ENCODE data around the gene NPAS2. TPM values are rescaled to one million over a fixed set of nuclear protein-coding genes. Genes with fewer than 3 reads are reported as not detected.

NPAS2 gene
- polyA plus RNA-seq, 1 donor: 20.4 TPM

- Histone ChIP-seq H3K4me1 (ENCODE audit: control insufficient read depth, insufficient read depth, low read length) (no peaks in the 10 kb centered on the region), H3K36me3 (ENCODE audit: control insufficient read depth, insufficient read depth, low read length) (peaks cover 34% of the 10 kb centered on the region), H3K27ac (ENCODE audit: low read length) (no peak overlapping the region), H3K4me3 (ENCODE audit: low read length) (no peak overlapping the region), H3K27me3 (ENCODE audit: control insufficient read depth, insufficient read depth, low read length) (no peaks in the 10 kb centered on the region), H3K9me3 (ENCODE audit: control insufficient read depth, low read depth, low read length) (no peaks in the 10 kb centered on the region)
- no CpG with 5 or more reads among the region's 14 CpGs for WGBS (ENCODE audit: insufficient coverage, low lambda C conversion rate)
- DNase-seq: peak in 1 of 2 donors; percentile 14
Measured at GRCh38 chr2:100940766-100941645, 121.1 kb downstream of the NPAS2 start.

DNA sequence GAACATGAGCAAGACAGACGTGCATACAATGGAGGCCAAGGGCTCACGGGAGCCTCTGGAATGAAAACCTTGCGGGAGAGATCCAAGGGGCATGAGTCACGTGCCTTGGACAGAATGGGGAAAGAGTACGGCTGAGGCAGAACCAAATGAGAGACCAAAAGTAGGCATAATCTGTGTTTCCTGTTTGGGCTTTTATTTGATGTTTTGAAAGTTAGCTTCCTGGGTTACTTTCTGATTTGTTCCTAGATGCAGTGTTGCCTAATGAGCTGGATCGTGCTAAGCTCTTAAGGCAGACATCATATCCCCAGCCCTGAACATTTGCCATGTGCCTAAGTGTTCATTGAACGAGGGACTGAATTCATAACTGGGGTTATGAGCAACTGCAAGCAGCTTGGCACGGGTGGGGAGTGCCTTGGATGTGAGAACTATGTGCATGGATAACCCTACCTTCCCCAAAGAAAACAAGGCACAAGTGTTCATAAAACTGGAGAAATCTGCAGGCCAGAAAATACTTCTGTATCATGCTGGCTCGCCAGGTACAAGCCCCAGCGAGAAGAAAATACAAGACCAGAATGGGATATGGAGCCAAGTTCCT is 121.8 kb downstream of the NPAS2 start:
- H3K4me1 ChIP-seq (ENCODE audit: control insufficient read depth, insufficient read depth, low read length): no peaks in the 10 kb centered on the region
- H3K27me3 ChIP-seq (ENCODE audit: control insufficient read depth, insufficient read depth, low read length): no peaks in the 10 kb centered on the region
- no peak overlapping the region for H3K4me3 ChIP-seq (ENCODE audit: low read length)
- no peak for DNase-seq
- peaks cover 34% of the 10 kb centered on the region for H3K36me3 ChIP-seq (ENCODE audit: control insufficient read depth, insufficient read depth, low read length)
- H3K27ac ChIP-seq (ENCODE audit: low read length): no peak overlapping the region
- H3K9me3 ChIP-seq (ENCODE audit: control insufficient read depth, low read depth, low read length): no peaks in the 10 kb centered on the region
- 100% methylated on average over 4 of the region's 10 CpGs for WGBS (ENCODE audit: insufficient coverage, low lambda C conversion rate)

DNA sequence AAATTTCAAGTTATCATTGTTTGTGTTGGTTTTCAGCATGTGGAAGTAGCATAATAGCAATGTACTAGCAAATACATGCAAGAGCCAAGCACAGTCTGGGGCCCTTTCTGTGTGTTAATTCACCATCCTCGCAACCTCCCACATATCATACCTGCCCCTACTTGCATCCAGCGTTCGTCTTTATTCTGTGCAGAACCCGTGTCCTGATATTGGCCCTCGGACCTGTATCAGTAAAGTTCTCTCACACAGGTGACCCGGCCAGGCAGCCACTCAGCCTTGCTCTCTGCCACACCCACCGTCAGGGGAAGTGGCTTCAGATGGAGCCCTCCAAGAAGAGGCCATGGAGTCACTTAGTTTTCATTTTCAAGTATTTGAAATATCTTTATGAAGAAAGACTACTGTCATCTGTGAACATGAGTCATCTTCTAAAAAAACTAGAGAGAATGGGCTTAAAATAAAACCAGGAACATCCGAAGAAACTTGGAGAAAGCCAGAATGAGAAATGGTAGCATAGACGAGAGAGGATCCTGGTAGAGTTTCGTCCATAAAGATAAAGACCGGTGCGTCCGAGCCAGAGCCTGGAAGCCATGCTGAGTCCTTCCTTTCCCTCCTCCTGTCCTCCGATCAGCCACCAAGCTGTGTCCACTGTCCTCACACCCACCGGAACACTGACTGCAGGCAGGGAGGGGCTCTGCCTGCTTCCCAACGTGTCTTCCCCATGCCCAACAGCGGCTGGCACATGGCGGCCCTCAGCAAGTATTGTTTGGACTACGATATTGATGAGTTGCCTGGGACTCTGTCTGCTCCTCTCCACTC is 124.9 kb downstream of the NPAS2 start:
- H3K4me1 ChIP-seq (ENCODE audit: control insufficient read depth, insufficient read depth, low read length): no peaks in the 10 kb centered on the region
- H3K27me3 ChIP-seq (ENCODE audit: control insufficient read depth, insufficient read depth, low read length): no peaks in the 10 kb centered on the region
- peaks cover 22% of the 10 kb centered on the region for H3K36me3 ChIP-seq (ENCODE audit: control insufficient read depth, insufficient read depth, low read length)
- H3K4me3 ChIP-seq (ENCODE audit: low read length): no peak overlapping the region
- DNase-seq: no peak
- no peaks in the 10 kb centered on the region for H3K9me3 ChIP-seq (ENCODE audit: control insufficient read depth, low read depth, low read length)
- no peak overlapping the region for H3K27ac ChIP-seq (ENCODE audit: low read length)
- WGBS (ENCODE audit: insufficient coverage, low lambda C conversion rate): 100% methylated on average over 3 of the region's 19 CpGs

- Histone ChIP-seq H3K27ac (ENCODE audit: low read length) (no peak overlapping the region), H3K36me3 (ENCODE audit: control insufficient read depth, insufficient read depth, low read length) (peaks cover 21% of the 10 kb centered on the region), H3K4me1 (ENCODE audit: control insufficient read depth, insufficient read depth, low read length) (no peaks in the 10 kb centered on the region), H3K27me3 (ENCODE audit: control insufficient read depth, insufficient read depth, low read length) (no peaks in the 10 kb centered on the region), H3K4me3 (ENCODE audit: low read length) (no peak overlapping the region), H3K9me3 (ENCODE audit: control insufficient read depth, low read depth, low read length) (no peaks in the 10 kb centered on the region)
- no peak for DNase-seq
- no CpG with 5 or more reads among the region's 5 CpGs for WGBS (ENCODE audit: insufficient coverage, low lambda C conversion rate)
Measured at GRCh38 chr2:100945433-100945740, 125.4 kb downstream of the NPAS2 start.

GRCh38 chr2:100945930-100946607 is 126.1 kb downstream of the NPAS2 start:
- no peak overlapping the region for H3K27ac ChIP-seq (ENCODE audit: low read length)
- no peak overlapping the region for H3K4me3 ChIP-seq (ENCODE audit: low read length)
- H3K36me3 ChIP-seq (ENCODE audit: control insufficient read depth, insufficient read depth, low read length): peaks cover 20% of the 10 kb centered on the region
- H3K27me3 ChIP-seq (ENCODE audit: control insufficient read depth, insufficient read depth, low read length): no peaks in the 10 kb centered on the region
- H3K9me3 ChIP-seq (ENCODE audit: control insufficient read depth, low read depth, low read length): no peaks in the 10 kb centered on the region
- H3K4me1 ChIP-seq (ENCODE audit: control insufficient read depth, insufficient read depth, low read length): no peaks in the 10 kb centered on the region
- no CpG with 5 or more reads among the region's 8 CpGs for WGBS (ENCODE audit: insufficient coverage, low lambda C conversion rate)
- no peak for DNase-seq

DNA sequence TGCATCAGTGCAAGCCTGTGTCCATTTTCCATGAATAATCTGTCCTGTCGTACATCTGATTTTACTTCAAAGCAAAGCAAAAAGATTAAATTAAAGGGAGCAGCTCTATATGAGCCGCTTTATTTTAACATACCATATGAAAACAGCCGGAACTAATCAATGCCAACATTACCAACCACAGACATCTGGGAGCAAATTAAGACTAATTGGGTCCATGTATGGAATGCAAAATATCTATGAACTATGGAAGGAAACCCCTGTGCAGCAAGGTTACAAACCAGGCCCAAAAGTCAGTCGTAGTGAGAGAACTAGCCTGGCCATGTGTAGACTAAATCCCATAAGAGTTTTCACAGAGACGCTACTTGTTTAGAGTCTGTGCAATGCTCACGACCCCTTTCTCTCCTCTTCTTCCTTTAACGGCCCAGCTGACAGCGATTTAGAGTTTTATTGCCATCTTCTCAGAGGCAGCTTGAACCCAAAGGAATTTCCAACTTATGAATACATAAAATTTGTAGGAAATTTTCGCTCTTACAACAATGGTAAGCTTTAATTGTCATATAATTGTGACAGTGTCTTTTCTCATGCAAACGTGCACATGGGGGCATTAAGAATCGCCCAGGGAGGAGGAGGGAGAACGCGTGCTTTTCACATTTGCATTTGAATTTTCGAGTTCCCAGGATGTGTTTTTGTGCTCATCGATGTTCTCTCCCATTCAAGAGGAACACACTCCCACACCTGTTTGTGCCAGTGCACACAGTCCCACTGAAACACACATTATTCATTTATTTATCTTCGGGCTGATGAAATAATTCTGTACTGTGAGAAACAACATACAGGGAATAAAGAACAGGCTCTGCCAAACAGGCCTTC is 129.2 kb downstream of the NPAS2 start:
- no peak for DNase-seq
- Histone ChIP-seq H3K36me3 (ENCODE audit: control insufficient read depth, insufficient read depth, low read length) (peaks cover 7% of the 10 kb centered on the region), H3K9me3 (ENCODE audit: control insufficient read depth, low read depth, low read length) (no peaks in the 10 kb centered on the region), H3K27ac (ENCODE audit: low read length) (no peak overlapping the region), H3K27me3 (ENCODE audit: control insufficient read depth, insufficient read depth, low read length) (no peaks in the 10 kb centered on the region), H3K4me3 (ENCODE audit: low read length) (no peak overlapping the region), H3K4me1 (ENCODE audit: control insufficient read depth, insufficient read depth, low read length) (no peaks in the 10 kb centered on the region)
- WGBS (ENCODE audit: insufficient coverage, low lambda C conversion rate): 69% methylated on average over 3 of the region's 16 CpGs

DNA sequence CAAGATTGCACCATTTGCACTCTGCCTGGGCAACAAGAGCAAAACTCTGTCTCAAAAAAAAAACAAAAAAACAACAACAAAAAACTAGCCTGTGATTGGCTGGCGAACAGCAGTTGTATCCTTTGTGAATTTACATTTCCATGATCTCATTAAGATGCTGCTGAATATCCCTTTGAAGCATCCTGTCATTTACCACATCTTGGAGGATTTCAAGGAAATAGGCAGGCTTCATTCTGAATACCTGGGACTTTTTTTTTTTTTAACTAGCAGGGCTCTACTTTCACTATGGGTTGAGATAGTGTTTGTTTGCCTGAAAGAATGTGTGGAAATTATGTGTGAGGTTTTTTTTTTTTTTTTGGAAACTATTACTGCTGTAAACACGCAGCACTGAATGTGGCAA is 132.6 kb downstream of the NPAS2 start:
- H3K27me3 ChIP-seq (ENCODE audit: control insufficient read depth, insufficient read depth, low read length): no peaks in the 10 kb centered on the region
- 100% methylated on average over 1 of the region's 2 CpGs for WGBS (ENCODE audit: insufficient coverage, low lambda C conversion rate)
- H3K9me3 ChIP-seq (ENCODE audit: control insufficient read depth, low read depth, low read length): no peaks in the 10 kb centered on the region
- DNase-seq: no peak
- peaks cover 12% of the 10 kb centered on the region for H3K36me3 ChIP-seq (ENCODE audit: control insufficient read depth, insufficient read depth, low read length)
- H3K4me1 ChIP-seq (ENCODE audit: control insufficient read depth, insufficient read depth, low read length): no peaks in the 10 kb centered on the region
- no peak overlapping the region for H3K27ac ChIP-seq (ENCODE audit: low read length)
- H3K4me3 ChIP-seq (ENCODE audit: low read length): no peak overlapping the region

DNA sequence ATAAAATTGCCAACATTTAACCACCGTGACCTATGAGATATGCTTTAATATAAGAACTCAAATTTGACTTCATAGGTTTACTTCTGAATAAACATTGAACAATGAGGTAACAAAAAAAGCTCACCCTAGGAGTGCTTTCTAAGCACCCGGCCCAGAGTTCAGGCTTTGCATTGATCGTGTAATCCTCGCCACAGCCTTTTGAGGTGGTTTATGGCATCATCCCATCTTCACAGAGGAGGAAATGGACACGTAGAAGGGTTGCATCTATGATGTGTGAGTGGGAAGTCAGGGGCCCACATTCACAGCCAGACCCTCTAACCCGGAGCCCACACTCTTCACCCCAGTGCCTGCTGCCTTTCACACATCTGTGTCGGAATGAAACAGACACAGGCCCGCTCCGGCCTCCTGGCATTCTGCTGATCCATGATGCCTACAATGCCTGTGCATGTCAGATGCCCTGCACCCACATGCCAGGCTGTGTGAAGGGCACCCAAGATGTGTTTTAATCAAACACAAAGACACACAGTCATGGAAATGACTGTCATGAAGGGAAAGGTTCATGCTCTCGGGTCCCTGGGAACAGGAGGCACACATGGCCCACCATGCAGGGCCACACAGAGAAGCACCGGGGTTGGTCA is 133.6 kb downstream of the NPAS2 start:
- Histone ChIP-seq H3K27me3 (ENCODE audit: control insufficient read depth, insufficient read depth, low read length) (no peaks in the 10 kb centered on the region), H3K4me3 (ENCODE audit: low read length) (no peak overlapping the region), H3K27ac (ENCODE audit: low read length) (no peak overlapping the region), H3K4me1 (ENCODE audit: control insufficient read depth, insufficient read depth, low read length) (no peaks in the 10 kb centered on the region), H3K9me3 (ENCODE audit: control insufficient read depth, low read depth, low read length) (no peaks in the 10 kb centered on the region), H3K36me3 (ENCODE audit: control insufficient read depth, insufficient read depth, low read length) (peaks cover 12% of the 10 kb centered on the region)
- no CpG with 5 or more reads among the region's 11 CpGs for whole genome bisulfite sequencing (ENCODE audit: insufficient coverage, low lambda C conversion rate)
- no peak for DNase-seq

- no peak for DNase-seq
- WGBS (ENCODE audit: insufficient coverage, low lambda C conversion rate): no CpG with 5 or more reads among the region's 6 CpGs
- Histone ChIP-seq H3K4me1 (ENCODE audit: control insufficient read depth, insufficient read depth, low read length) (no peaks in the 10 kb centered on the region), H3K9me3 (ENCODE audit: control insufficient read depth, low read depth, low read length) (no peaks in the 10 kb centered on the region), H3K27me3 (ENCODE audit: control insufficient read depth, insufficient read depth, low read length) (no peaks in the 10 kb centered on the region), H3K4me3 (ENCODE audit: low read length) (no peak overlapping the region), H3K36me3 (ENCODE audit: control insufficient read depth, insufficient read depth, low read length) (peaks cover 12% of the 10 kb centered on the region), H3K27ac (ENCODE audit: low read length) (no peak overlapping the region)
Measured at GRCh38 chr2:100954044-100954420, 134.1 kb downstream of the NPAS2 start.

All from large intestine (tissue), 3 donors.